Panc1 (cell line): ENCODE measurements around the gene DDX49. TPM values are rescaled to one million over a fixed set of nuclear protein-coding genes. Genes with fewer than 3 reads are reported as not detected.

ENCODE experiments used
- total RNA-seq: library from RNA; stranded (reverse); gene quantifications from one replicate; pipeline ENCODE4 v1.2.1, GENCODE V29; 2021; ENCODE audit not compliant: unreplicated experiment

The DDX49 gene
- total RNA-seq, 1 experiment from 2014 or later: 41.5 TPM

Other genes with a start within 250 kb of the DDX49 start
- 18.2 TPM for gene CRTC1, start 236.0 kb upstream of the DDX49 start, total RNA-seq
- 0.69 TPM for gene COMP, start 128.4 kb upstream of the DDX49 start, total RNA-seq
- gene UPF1, start 87.8 kb upstream of the DDX49 start, total RNA-seq: 62.2 TPM
- gene CERS1, start 23.6 kb upstream of the DDX49 start, total RNA-seq: 4.5 TPM
- gene COPE, start 328 bp upstream of the DDX49 start, total RNA-seq: 177 TPM
- gene HOMER3, start 21.5 kb downstream of the DDX49 start, total RNA-seq: 58.9 TPM
- 112 TPM for gene SUGP2, start 113.8 kb downstream of the DDX49 start, total RNA-seq
- gene ARMC6, start 113.9 kb downstream of the DDX49 start, total RNA-seq: 51.4 TPM
- gene SLC25A42, start 144.3 kb downstream of the DDX49 start, total RNA-seq: 2.6 TPM
- gene TMEM161A, start 218.8 kb downstream of the DDX49 start, total RNA-seq: 26.7 TPM